GM19035 (cell line): ENCODE results near the gene GTSE1.

Source experiments
- ATAC-seq: cut with Tn5 transposase; IDR thresholded peaks from one replicate; pipeline ENCODE4 v1.9.1; 2021; ENCODE audit not compliant: unreplicated experiment

GTSE1 gene

DNA sequence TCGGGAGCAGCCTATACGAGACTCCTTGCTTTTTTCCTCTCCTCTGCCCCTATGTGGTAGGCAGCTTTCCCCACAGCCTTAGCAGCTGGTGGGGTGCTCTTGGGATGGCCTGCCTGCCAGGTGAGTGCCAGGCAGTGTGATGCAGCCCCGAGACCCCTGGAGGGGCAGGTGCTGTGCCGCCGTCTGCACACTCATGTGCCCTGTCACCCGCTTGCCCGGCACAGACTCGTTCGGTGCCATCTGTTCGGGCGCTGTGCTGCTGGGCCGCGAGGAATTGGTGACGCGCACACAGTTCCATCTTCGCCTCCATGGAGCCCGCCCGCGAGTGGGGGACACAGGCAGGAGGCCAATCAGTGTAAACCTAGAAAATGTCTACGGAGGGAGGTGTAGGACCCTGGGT lies 54.0 kb downstream of the GTSE1 start:
- ATAC-seq, result no peak

- no peak for ATAC-seq
Measured at GRCh38 chr22:46351131-46351735, 54.6 kb downstream of the GTSE1 start.

- no peak for ATAC-seq
Measured at GRCh38 chr22:46351767-46352166, 55.1 kb downstream of the GTSE1 start.

- no peak for ATAC-seq
Measured at GRCh38 chr22:46352276-46352675, 55.6 kb downstream of the GTSE1 start.

GRCh38 chr22:46352691-46353386 lies 56.2 kb downstream of the GTSE1 start:
- ATAC-seq, result no peak

DNA sequence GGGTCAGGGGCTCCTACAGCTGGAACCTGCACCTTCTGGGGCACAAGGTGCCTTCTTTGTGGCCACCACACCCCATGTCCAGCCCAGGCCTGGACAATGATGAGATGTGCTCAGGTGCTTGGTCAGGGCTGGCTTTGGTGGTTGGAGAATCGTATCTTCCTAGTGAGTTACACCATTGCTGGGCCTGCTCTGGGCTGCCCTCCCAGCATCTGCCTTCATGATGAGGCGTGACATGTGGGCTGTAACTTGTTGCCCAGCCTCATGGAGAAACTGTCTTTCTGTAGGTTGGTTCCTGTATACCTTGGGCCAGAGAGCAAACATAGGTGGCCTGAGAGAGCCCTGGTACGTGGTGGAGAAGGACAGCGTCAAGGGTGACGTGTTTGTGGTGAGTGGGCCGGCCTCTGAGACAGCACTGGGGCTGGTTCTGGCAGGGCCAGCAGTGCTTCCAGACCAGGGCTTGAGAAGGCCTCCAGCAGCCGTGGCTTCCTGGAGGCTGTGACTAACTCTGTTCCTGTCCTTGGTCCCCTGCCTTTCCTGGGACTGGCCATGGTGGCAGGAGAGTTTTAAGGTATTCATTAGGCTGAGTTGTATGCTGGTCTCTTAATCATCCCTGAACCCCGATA lies 56.9 kb downstream of the GTSE1 start:
- no peak for ATAC-seq

DNA sequence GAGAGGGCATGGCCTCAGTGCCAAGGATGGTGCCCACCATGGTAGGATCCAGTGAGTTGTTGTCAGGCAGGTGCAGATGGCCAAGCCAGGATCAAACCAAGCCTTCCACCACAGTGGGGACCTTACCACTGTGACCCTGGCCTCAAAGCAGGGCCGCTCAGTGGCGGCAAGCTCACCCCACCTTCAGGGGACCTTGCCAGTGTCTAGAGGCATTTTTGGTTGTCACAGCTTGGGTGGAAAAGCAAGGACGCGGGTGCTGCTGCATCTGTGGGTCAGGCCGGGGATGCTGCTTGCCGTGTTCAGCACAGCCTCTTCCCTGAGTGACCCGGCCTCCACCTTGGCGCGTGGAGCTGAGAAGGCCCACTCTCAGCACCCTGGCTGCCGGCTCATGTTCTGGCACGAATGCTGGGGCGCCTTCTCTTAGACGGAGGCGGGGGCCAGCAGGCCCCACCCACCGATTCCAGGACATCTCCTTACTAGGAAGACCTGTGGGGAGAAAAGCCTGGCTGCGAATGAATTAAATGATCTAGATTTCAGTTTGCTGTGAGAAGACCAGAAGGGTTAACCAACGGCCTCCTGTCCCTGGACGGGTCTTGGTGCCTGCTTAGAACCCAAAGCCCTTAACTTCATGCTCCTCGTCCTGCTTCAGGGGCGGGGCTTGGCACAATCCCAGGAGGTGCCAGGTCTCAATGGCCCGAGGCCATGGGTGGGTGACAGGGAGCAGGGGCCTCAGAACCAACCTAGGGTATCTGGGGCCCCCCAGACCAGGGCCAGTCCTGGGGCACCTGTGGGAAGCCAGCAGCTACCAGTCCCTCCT lies 57.7 kb downstream of the GTSE1 start:
- no peak for ATAC-seq

DNA sequence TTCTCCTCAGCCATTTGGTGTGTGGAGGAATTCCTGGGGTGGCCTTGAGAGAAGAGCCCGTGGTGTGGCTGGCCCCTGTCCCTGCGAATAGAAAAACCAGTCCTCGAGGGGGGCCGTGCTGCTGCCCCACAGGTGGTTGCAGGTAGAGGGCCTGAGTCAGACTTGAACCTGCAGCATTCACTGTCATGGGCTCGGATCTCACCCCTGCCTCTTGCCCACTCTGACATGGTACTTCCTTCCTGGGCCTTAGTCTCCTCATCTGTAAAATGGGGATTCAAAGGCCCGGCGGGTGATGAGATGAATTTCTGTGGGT lies 58.3 kb downstream of the GTSE1 start:
- no peak for ATAC-seq

- no peak for ATAC-seq
Measured at GRCh38 chr22:46355369-46355995, 58.8 kb downstream of the GTSE1 start.

DNA sequence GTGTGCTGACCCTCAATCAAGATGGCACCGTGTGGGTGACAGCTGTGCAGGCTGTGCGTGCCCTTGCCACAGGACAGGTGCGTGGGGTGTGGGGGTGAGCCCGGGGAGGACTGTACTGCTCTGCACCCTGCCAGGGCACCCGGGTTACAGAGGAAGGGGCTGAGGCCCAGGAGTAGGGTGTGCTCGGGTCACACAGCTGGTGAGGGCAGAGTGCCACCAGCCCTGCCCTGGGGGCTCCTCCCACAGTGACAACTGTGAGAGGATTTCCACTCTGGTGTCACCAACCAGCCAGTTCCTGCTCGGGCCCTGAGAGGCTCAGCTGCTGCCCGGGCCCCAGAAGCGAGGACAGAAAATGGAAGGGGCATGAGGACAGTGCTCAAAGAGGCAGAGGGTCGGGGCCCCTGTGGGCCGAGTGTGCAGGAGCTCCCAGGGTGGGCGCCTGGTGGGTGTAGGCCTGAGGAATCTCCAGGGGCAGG lies 59.4 kb downstream of the GTSE1 start:
- ATAC-seq, result no peak

DNA sequence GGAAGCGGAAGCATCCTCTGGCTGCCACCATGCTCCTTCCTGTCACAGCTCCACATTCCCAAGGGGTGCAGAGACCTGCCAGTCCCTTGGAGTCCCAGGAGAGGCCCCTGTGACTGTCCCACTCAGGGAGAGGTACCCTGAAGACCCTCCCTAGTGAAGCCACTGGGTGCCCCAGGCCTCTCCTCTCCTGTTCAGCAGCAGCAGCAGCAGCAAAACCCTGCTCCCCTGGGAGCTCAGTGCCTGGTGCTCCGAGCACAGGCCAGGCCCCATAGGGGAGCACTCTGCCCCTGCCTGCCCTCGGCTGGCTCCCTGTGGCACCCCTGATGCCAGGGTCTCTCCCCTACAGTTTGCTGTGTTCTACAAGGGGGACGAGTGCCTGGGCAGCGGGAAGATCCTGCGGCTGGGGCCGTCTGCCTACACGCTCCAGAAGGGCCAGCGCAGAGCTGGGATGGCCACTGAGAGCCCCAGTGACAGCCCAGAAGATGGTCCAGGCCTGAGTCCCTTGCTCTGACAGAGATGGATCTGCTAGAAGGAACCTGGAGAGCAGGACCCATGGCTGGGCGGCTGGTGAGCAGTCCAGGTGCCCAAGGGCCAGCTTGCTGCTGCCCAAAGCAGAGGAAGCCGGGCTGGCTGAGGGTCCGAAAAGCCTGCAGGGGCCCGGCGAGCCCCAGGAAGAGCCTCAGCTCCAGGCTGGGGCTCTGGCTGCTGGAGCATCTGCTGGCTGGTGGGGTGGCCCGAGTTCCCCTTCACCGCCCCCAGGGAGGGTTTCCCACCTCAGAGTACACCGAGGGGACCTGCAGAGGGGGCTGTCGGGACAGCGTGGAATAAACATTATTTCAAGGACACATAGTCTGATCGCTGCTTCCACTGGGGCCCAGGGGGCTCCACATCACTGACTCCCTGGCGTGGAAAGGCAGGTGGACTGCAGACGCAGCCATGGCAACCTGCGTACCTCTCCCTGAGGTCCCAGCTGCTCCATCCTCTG lies 60.1 kb downstream of the GTSE1 start:
- ATAC-seq, result no peak

- no peak for ATAC-seq
Measured at GRCh38 chr22:46357711-46358520, 61.2 kb downstream of the GTSE1 start.

DNA sequence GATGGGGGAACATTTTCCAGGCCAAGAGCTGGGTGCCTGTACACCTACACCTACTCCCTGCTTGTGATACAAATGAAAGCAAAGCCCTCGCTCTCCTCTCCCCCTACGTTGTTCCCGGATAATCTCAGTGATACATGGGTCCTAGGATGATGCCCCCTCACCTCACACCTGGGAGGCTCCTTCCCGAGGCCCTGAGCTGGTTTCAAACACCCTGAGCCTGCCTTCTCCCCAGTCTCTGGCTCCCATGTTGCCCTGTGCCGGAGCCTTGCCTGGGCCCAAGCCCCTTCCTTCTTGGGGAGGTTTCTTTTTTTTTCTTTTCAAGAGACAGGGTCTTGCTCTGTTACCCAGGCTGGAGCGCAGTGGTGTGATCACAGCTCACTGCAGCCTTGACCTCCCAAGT lies 62.1 kb downstream of the GTSE1 start:
- no peak for ATAC-seq

GRCh38 chr22:46359362-46359761 lies 62.7 kb downstream of the GTSE1 start:
- no peak for ATAC-seq

DNA sequence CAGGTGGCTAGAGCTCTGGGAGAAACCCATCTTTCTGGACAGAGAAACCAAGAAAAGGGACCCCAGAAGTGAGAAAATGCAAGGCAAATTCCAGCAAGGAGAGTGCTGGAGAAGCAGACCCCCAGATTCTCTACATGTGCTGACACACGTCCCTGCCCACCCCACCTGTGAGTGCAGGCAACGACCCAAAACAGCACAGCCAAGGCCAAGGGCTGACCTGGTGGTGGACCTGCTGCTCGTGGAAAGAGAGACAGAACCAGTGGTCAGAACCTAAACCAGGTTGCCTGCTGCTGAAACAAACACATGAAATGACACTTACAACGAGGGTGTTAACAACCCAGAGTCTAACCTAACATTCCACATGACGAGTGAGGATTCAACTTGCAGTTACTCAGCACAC lies 63.4 kb downstream of the GTSE1 start:
- ATAC-seq, result no peak

DNA sequence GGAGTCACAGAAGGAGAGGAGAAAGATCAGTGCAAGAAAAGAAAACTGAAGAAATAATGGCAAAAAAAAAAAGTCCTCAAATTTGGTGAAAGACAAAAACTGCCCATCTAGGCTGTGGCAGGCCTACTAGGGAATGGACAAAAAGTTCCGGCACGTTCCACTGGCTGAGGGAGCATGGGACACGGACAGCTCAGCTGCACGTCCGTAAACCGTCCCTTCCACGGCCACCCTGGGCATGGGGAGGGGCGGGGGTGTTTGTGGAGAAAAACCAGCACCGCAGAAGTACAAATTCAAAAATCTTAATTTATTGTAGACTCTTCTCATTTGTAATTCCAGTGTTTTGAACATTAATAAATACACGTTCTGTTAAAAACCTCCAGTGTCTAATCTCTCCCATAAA lies 64.2 kb downstream of the GTSE1 start:
- ATAC-seq, result no peak

GRCh38 chr22:46361826-46362202 lies 65.1 kb downstream of the GTSE1 start:
- ATAC-seq, result no peak

DNA sequence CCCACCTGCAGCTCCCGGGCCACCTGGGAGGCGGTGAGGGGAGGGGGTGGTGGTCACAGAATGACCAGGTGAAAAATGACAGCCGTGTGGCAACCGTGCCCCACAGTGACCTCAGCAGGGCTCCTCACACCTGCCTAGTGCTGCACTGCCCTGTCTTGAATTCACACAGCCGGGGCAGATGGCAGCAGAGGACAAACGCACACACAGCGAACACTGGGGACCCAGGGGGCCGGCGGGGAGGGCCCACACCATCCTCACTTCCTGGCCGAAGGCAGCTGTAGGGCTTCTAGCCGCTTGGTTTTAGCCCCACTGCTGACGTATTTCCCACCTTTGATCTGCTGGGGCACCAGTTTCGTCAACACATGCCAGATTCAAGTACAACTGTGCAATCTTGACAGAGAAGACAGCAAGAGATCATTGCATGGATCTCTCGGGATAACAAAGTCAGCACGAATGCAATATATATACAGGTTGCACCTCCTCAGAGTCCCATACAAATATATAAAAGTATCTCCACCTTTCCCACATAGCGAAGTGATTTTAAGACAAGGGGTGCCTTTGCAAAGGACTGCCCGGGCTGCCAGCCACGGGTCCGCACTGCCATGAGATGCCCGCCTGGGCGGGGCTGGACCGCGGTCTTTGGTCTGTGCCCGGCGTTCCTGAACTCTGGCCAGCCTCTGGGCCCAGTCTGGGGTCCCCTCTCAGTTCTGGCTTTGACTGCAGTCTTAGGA lies 65.7 kb downstream of the GTSE1 start:
- no peak for ATAC-seq
